ENCODE results near the gene FBXO11.

FBXO11 gene

GRCh38 chr2:47896450-47896968, 9.8 kb downstream of the FBXO11 start:
- Histone ChIP-seq H3K4me1 (ENCODE audit: control insufficient read depth, insufficient read depth, low read length) (peaks cover 34% of the 10 kb centered on the region), H3K9me3 (replicated peaks; ENCODE audit: low read length) (no peaks in the 10 kb centered on the region), H3K27me3 (ENCODE audit: control insufficient read depth, insufficient read depth, low read length) (no peaks in the 10 kb centered on the region)

GRCh38 chr2:47893771-47894170, 12.5 kb downstream of the FBXO11 start:
- Histone ChIP-seq H3K36me3 (ENCODE audit: insufficient read depth, low read length) (no peaks in the 10 kb centered on the region), H3K9ac (ENCODE audit: low read depth, low read length) (no peak overlapping the region), H3K27me3 (ENCODE audit: control insufficient read depth, insufficient read depth, low read length) (no peaks in the 10 kb centered on the region), H3K4me2 (ENCODE audit: low read length) (no peak overlapping the region), H3K4me1 (ENCODE audit: control insufficient read depth, insufficient read depth, low read length) (peaks cover 29% of the 10 kb centered on the region), H3K9me3 (replicated peaks; ENCODE audit: low read length) (no peaks in the 10 kb centered on the region), H3K4me3 (ENCODE audit: low read length) (no peak overlapping the region)

More at GRCh38 chr2:47896450-47896968, 9.8 kb downstream of the FBXO11 start:
- H3K4me2 ChIP-seq (ENCODE audit: low read length) = no peak overlapping the region
- H3K9ac ChIP-seq (ENCODE audit: low read depth, low read length) = no peak overlapping the region
- H3K4me3 ChIP-seq (ENCODE audit: low read length) = no peak overlapping the region
- no peaks in the 10 kb centered on the region for H3K36me3 ChIP-seq (ENCODE audit: insufficient read depth, low read length)

DNA sequence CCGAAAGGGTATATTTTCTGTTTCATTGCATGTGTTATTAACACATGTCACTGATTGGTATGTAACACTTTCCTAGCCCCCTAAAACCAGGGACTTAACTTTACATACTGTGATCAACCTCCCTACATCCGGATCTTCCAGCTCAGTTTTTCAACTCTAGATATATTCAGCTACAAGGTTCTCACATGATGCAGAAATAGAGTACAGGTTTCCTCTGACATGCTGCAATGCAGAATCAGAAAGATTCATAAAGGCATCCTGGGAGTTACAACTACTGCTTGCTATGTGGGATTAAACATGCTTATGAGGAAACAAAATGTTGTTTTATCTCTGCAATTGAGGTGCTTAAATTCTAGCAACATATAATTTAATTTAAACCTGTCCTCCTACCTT, 14.0 kb downstream of the FBXO11 start:
- Histone ChIP-seq H3K4me2 (ENCODE audit: low read length) (no peak overlapping the region), H3K9me3 (replicated peaks; ENCODE audit: low read length) (no peaks in the 10 kb centered on the region), H3K9ac (ENCODE audit: low read depth, low read length) (no peak overlapping the region), H3K4me1 (ENCODE audit: control insufficient read depth, insufficient read depth, low read length) (peaks cover 17% of the 10 kb centered on the region), H3K36me3 (ENCODE audit: insufficient read depth, low read length) (no peaks in the 10 kb centered on the region), H3K27me3 (ENCODE audit: control insufficient read depth, insufficient read depth, low read length) (no peaks in the 10 kb centered on the region), H3K4me3 (ENCODE audit: low read length) (no peak overlapping the region)

DNA sequence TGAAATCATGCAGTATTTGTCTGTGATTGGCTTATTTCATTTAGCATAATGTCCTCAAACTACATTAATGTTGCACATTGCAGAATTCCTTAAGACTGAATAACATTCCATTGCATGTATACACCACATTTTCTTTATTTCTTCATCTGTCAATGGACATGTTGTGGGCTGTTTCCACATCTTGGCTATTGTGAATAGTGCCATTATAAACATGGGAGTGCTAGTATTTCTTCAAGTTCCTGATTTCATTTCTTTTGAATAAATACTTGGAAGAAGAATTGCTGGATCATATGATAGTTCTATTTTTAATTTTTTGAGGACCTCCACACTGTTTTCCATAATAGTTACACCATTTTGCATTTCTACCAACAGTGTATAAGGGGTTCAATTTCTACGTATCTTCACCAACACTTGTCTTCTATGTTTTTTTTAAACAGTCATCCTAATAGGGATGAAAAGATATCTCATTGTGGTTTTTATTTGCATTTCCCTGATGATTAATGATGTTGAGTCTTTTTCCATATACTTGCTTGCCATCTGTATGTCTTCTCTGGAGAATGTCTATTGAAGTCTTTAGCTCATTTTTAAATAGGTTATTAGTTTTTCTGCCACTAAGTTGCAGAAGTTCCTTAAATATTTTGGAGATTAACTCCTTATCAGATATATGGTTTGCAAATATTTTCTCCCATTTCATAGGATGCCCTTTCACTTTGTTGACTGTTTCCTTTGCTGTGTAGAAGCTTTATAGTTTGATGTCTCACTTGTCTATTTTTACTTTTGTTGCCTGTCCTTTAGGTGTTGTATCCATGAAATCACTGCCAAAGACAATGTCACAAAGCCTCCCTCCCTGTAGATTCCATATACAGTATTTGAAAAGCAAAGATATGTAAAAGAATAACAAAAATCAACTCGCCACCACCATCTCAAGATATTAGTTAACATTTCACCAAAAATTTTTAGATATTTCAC, 14.6 kb downstream of the FBXO11 start:
- H3K36me3 ChIP-seq (ENCODE audit: insufficient read depth, low read length) = no peaks in the 10 kb centered on the region

GRCh38 chr2:47890711-47891368, 15.5 kb downstream of the FBXO11 start:
- Histone ChIP-seq H3K9me3 (replicated peaks; ENCODE audit: low read length) (no peaks in the 10 kb centered on the region), H3K4me3 (ENCODE audit: low read length) (no peak overlapping the region), H3K27me3 (ENCODE audit: control insufficient read depth, insufficient read depth, low read length) (no peaks in the 10 kb centered on the region), H3K4me2 (ENCODE audit: low read length) (no peak overlapping the region), H3K36me3 (ENCODE audit: insufficient read depth, low read length) (no peaks in the 10 kb centered on the region), H3K4me1 (ENCODE audit: control insufficient read depth, insufficient read depth, low read length) (peaks cover 17% of the 10 kb centered on the region), H3K9ac (ENCODE audit: low read depth, low read length) (no peak overlapping the region)

More for the DNA sequence above, 14.6 kb downstream of the FBXO11 start:
- Histone ChIP-seq H3K4me1 (ENCODE audit: control insufficient read depth, insufficient read depth, low read length) (peaks cover 17% of the 10 kb centered on the region), H3K9me3 (replicated peaks; ENCODE audit: low read length) (no peaks in the 10 kb centered on the region), H3K9ac (ENCODE audit: low read depth, low read length) (no peak overlapping the region), H3K4me2 (ENCODE audit: low read length) (no peak overlapping the region), H3K4me3 (ENCODE audit: low read length) (no peak overlapping the region), H3K27me3 (ENCODE audit: control insufficient read depth, insufficient read depth, low read length) (no peaks in the 10 kb centered on the region)

DNA sequence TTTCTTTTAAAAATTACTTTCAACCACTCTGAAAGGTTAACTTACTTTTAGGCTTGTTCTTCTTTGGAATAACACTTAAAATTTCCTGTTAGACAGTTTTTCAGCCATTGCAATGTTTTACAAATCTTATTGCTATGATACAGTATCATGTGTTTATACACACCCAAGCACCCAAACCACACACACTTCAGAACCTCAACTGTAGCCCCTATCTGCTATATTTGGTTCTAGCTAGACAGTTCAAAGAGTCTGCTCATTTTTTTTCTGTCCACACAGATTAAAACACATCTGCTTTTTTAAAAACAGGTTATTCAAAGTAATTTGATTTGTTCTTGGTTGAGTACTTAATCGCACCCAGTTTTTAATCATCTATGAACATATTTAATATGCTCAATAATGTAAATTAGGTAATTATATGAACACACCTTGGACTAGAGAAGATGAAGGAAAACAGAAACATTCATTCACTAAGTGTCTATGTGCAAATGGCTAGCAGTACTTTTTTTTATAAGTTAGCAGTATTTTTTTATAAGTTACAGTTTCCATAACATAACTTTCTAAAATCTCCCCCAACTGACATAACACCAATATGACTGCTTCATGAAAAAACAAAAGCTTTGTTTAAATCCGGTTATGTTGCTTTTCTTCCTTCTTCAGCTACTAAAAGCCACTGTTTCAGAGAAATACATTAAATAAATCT, 17.6 kb downstream of the FBXO11 start:
- Histone ChIP-seq H3K9me3 (replicated peaks; ENCODE audit: low read length) (no peaks in the 10 kb centered on the region), H3K4me1 (ENCODE audit: control insufficient read depth, insufficient read depth, low read length) (peaks cover 16% of the 10 kb centered on the region), H3K4me3 (ENCODE audit: low read length) (no peak overlapping the region)

GRCh38 chr2:47876912-47877311, 29.4 kb downstream of the FBXO11 start:
- Histone ChIP-seq H3K4me1 (ENCODE audit: control insufficient read depth, insufficient read depth, low read length) (no peaks in the 10 kb centered on the region), H3K27me3 (ENCODE audit: control insufficient read depth, insufficient read depth, low read length) (no peaks in the 10 kb centered on the region), H3K9me3 (replicated peaks; ENCODE audit: low read length) (no peaks in the 10 kb centered on the region)

More for the DNA sequence above, 17.6 kb downstream of the FBXO11 start:
- no peak overlapping the region for H3K4me2 ChIP-seq (ENCODE audit: low read length)
- H3K36me3 ChIP-seq (ENCODE audit: insufficient read depth, low read length) = no peaks in the 10 kb centered on the region
- no peaks in the 10 kb centered on the region for H3K27me3 ChIP-seq (ENCODE audit: control insufficient read depth, insufficient read depth, low read length)
- H3K9ac ChIP-seq (ENCODE audit: low read depth, low read length) = no peak overlapping the region

GRCh38 chr2:47872941-47873340, 33.4 kb downstream of the FBXO11 start:
- Histone ChIP-seq H3K9ac (ENCODE audit: low read depth, low read length) (no peak overlapping the region), H3K9me3 (replicated peaks; ENCODE audit: low read length) (no peaks in the 10 kb centered on the region), H3K4me3 (ENCODE audit: low read length) (no peak overlapping the region), H3K4me2 (ENCODE audit: low read length) (no peak overlapping the region), H3K27me3 (ENCODE audit: control insufficient read depth, insufficient read depth, low read length) (no peaks in the 10 kb centered on the region), H3K36me3 (ENCODE audit: insufficient read depth, low read length) (peaks cover 16% of the 10 kb centered on the region), H3K4me1 (ENCODE audit: control insufficient read depth, insufficient read depth, low read length) (peaks cover 14% of the 10 kb centered on the region)

More at GRCh38 chr2:47876912-47877311, 29.4 kb downstream of the FBXO11 start:
- Histone ChIP-seq H3K36me3 (ENCODE audit: insufficient read depth, low read length) (peaks cover 9% of the 10 kb centered on the region), H3K9ac (ENCODE audit: low read depth, low read length) (no peak overlapping the region), H3K4me3 (ENCODE audit: low read length) (no peak overlapping the region), H3K4me2 (ENCODE audit: low read length) (no peak overlapping the region)

- H3K4me1 ChIP-seq (ENCODE audit: control insufficient read depth, insufficient read depth, low read length) = peaks cover 27% of the 10 kb centered on the region
- H3K9me3 ChIP-seq (replicated peaks; ENCODE audit: low read length) = no peaks in the 10 kb centered on the region
- no peaks in the 10 kb centered on the region for H3K27me3 ChIP-seq (ENCODE audit: control insufficient read depth, insufficient read depth, low read length)
- H3K36me3 ChIP-seq (ENCODE audit: insufficient read depth, low read length) = peaks cover 16% of the 10 kb centered on the region
- no peak overlapping the region for H3K9ac ChIP-seq (ENCODE audit: low read depth, low read length)
- no peak overlapping the region for H3K4me3 ChIP-seq (ENCODE audit: low read length)
- H3K4me2 ChIP-seq (ENCODE audit: low read length) = no peak overlapping the region
Observed at GRCh38 chr2:47870641-47871540, 35.4 kb downstream of the FBXO11 start.

- H3K27me3 ChIP-seq (ENCODE audit: control insufficient read depth, insufficient read depth, low read length) = no peaks in the 10 kb centered on the region
- no peak overlapping the region for H3K4me2 ChIP-seq (ENCODE audit: low read length)
- no peak overlapping the region for H3K9ac ChIP-seq (ENCODE audit: low read depth, low read length)
- no peaks in the 10 kb centered on the region for H3K9me3 ChIP-seq (replicated peaks; ENCODE audit: low read length)
- H3K4me3 ChIP-seq (ENCODE audit: low read length) = no peak overlapping the region
- peaks cover 27% of the 10 kb centered on the region for H3K4me1 ChIP-seq (ENCODE audit: control insufficient read depth, insufficient read depth, low read length)
- H3K36me3 ChIP-seq (ENCODE audit: insufficient read depth, low read length) = peaks cover 18% of the 10 kb centered on the region
Observed at GRCh38 chr2:47869859-47870595, 36.3 kb downstream of the FBXO11 start.

All from skeletal muscle satellite cell (primary cell).